HepG2 (cell line): Measurements from ENCODE around the gene OR14K1. TPM values are rescaled to one million over a fixed set of nuclear protein-coding genes. Genes with fewer than 3 reads are reported as not detected.

Experiments used
- ATAC-seq: fragments of 200-7000 bp; cut with Tn5 transposase; 3 replicates; pipeline ENCODE4 v1.9.1; 2020; ENCODE audit warnings: mild to moderate bottlenecking, moderate library complexity
- BruUV-seq: library from RNA; stranded (reverse); fragments of 400-500 nt; replicated peaks from 2 replicates; lab custom pipeline; 2021; lab: Mats Ljungman, UMichigan
- CTCF ChIA-PET: fragments of 300-600 bp; formaldehyde crosslinking; extraction: SDS; loops from one replicate; lab custom pipeline; 2021; ENCODE audit warnings: low total read pairs, inconsistent platforms, low intra/inter-chr PET ratio; lab: Yijun Ruan, JAX
- POLR2A ChIA-PET: fragments of 350-600 bp; sonication (Branson Sonifier 250); formaldehyde crosslinking; loops from one replicate; lab custom pipeline; 2020; ENCODE audit warnings: antibody characterized with exemption, inconsistent platforms; lab: Yijun Ruan, JAX
- DNase-seq: peaks from one replicate; pipeline ENCODE4 v3.0.0-alpha.2; 2015; ENCODE audit warnings: low spot score
- FAIRE-seq: peaks from 3 replicates; lab custom pipeline; 2011; peaks lifted over from hg19 to GRCh38; lab: Jason Lieb, UNC
- H2AFZ ChIP-seq: one replicate; pipeline ENCODE4 v1.6.1; 2011; ENCODE audit warnings: low read length, inconsistent platforms
- H3K27ac ChIP-seq: fragments of 300-600 bp; 3 replicates; pipeline ENCODE4 v1.8.0; 2011; ENCODE audit warnings: mixed run types, mild to moderate bottlenecking, mixed read lengths, low read length, inconsistent platforms; ENCODE audit not compliant: insufficient read depth; ENCODE audit errors: extremely low read length
- H3K27me3 ChIP-seq, 2 experiments: fragments of 200-600 bp in 1 of 2; 2 replicates in 1 of 2; 3 replicates in 1 of 2; pipeline versions ENCODE4 v1.6.0 to v1.8.0; 2011; ENCODE audit warnings: low read length in 2 of 2, mild to moderate bottlenecking in 2 of 2, moderate library complexity in 2 of 2, inconsistent platforms in 1 of 2; ENCODE audit not compliant: insufficient read depth in 2 of 2, control insufficient read depth in 1 of 2
- H3K36me3 ChIP-seq, 2 experiments: fragments of 200-600 bp in 1 of 2; replicated peaks in 1 of 2; 2 replicates in 1 of 2; 3 replicates in 1 of 2; pipeline versions ENCODE4 v1.5.1 to v1.8.0; 2011; ENCODE audit warnings: low read length in 2 of 2, inconsistent platforms in 1 of 2; ENCODE audit not compliant: insufficient read depth in 2 of 2, control insufficient read depth in 1 of 2
- H3K4me1 ChIP-seq: 2 replicates; pipeline ENCODE4 v1.5.1; 2012; ENCODE audit warnings: low read length, inconsistent platforms; ENCODE audit not compliant: insufficient read depth
- H3K4me2 ChIP-seq: 2 replicates; pipeline ENCODE4 v1.6.0; 2011; ENCODE audit warnings: low read depth, low read length, inconsistent platforms
- H3K4me3 ChIP-seq, 3 experiments: fragments of 200-600 bp in 1 of 3; sonication (generic), shearing (Covaris generic) in 1 of 3; replicated peaks in 1 of 3; 2 replicates each; pipeline ENCODE4 v1.5.1; 2011 to 2016; ENCODE audit warnings: low read length in 3 of 3, inconsistent platforms in 2 of 3, low read depth in 2 of 3, mild to moderate bottlenecking in 2 of 3, control low read depth in 1 of 3, mixed read lengths in 1 of 3; ENCODE audit not compliant: insufficient read depth in 1 of 3
- H3K79me2 ChIP-seq: one replicate; pipeline ENCODE4 v1.6.1; 2011; ENCODE audit warnings: low read length, inconsistent platforms; ENCODE audit not compliant: insufficient read depth
- H3K9ac ChIP-seq: 2 replicates; pipeline ENCODE4 v1.6.0; 2011; ENCODE audit warnings: mild to moderate bottlenecking, low read depth, low read length, inconsistent platforms; ENCODE audit not compliant: insufficient read depth
- H3K9me3 ChIP-seq: 2 replicates; pipeline ENCODE4 v1.5.1; 2012; ENCODE audit warnings: mild to moderate bottlenecking, low read length
- H4K20me1 ChIP-seq: 2 replicates; pipeline ENCODE4 v1.6.0; 2011; ENCODE audit warnings: inconsistent platforms, mild to moderate bottlenecking, low read length, moderate library complexity; ENCODE audit not compliant: insufficient read depth
- CENPT ChIP-seq: sonication (generic); formaldehyde crosslinking; IDR thresholded peaks from 2 replicates; pipeline ENCODE4 v1.8.0; 2022; ENCODE audit warnings: low read depth, mild to moderate bottlenecking, moderate library complexity, missing genetic modification reagents
- ETV5 ChIP-seq: IDR thresholded peaks from 2 replicates; pipeline ENCODE4 v1.6.1; 2018; ENCODE audit warnings: missing biosample characterization, missing genetic modification reagents, inconsistent platforms, borderline replicate concordance
- JUND ChIP-seq: sonication (generic); formaldehyde crosslinking; IDR thresholded peaks from 2 replicates; pipeline ENCODE4 v1.8.0; 2022; ENCODE audit warnings: mild to moderate bottlenecking, missing genetic modification reagents
- KLF9 ChIP-seq: IDR thresholded peaks from 2 replicates; pipeline ENCODE4 v1.6.1; 2016; ENCODE audit warnings: low read depth
- PHF21A ChIP-seq: sonication (generic); formaldehyde crosslinking; IDR thresholded peaks from 2 replicates; pipeline ENCODE4 v1.5.0; 2020; ENCODE audit warnings: mild to moderate bottlenecking, missing genetic modification reagents
- POGZ ChIP-seq: sonication (generic); formaldehyde crosslinking; IDR thresholded peaks from 2 replicates; pipeline ENCODE4 v1.4.0; 2020; ENCODE audit warnings: mild to moderate bottlenecking, missing genetic modification reagents
- RFXAP ChIP-seq: sonication (generic); formaldehyde crosslinking; IDR thresholded peaks from 2 replicates; pipeline ENCODE4 v1.4.0; 2020; ENCODE audit warnings: missing genetic modification reagents, borderline replicate concordance
- SUZ12 ChIP-seq: fragments of 150-350 bp; IDR thresholded peaks from 2 replicates; pipeline ENCODE4 v1.6.1; 2014; ENCODE audit warnings: low read depth, low read length
- ZNF224 ChIP-seq: sonication (generic); formaldehyde crosslinking; IDR thresholded peaks from 2 replicates; pipeline ENCODE4 v1.5.0; 2020; ENCODE audit warnings: mild to moderate bottlenecking, missing genetic modification reagents
- ZNF383 ChIP-seq: sonication (generic); formaldehyde crosslinking; IDR thresholded peaks from 2 replicates; pipeline ENCODE4 v1.4.0; 2020; ENCODE audit warnings: missing genetic modification reagents, mild to moderate bottlenecking, borderline replicate concordance
- ZNF589 ChIP-seq: sonication (generic); formaldehyde crosslinking; conservative IDR thresholded peaks from 2 replicates; pipeline ENCODE4 v1.8.0; 2022; ENCODE audit warnings: mild to moderate bottlenecking, moderate library complexity, missing genetic modification reagents
- ZNF660 ChIP-seq: sonication (generic); formaldehyde crosslinking; IDR thresholded peaks from 2 replicates; pipeline ENCODE4 v1.5.1; 2020; ENCODE audit warnings: mild to moderate bottlenecking, low read depth, missing genetic modification reagents, borderline replicate concordance
- ZNF678 ChIP-seq: sonication (generic); formaldehyde crosslinking; IDR thresholded peaks from 2 replicates; pipeline ENCODE4 v1.4.0; 2020; ENCODE audit warnings: mild to moderate bottlenecking, missing genetic modification reagents
- ZNF747 ChIP-seq: sonication (generic); formaldehyde crosslinking; IDR thresholded peaks from 2 replicates; pipeline ENCODE4 v1.8.1; 2023; ENCODE audit warnings: missing genetic modification reagents, mild to moderate bottlenecking, borderline replicate concordance
- WGBS: methylation state at CpG from one replicate; pipeline ENCODE4 v1.1.6; 2017; ENCODE audit warnings: low lambda C conversion rate; 5-methylcytosine and 5-hydroxymethylcytosine counted together
- in situ Hi-C: cut with HindIII; loops from 2 replicates; pipeline ENCODE4 v1.10.0; 2017; ENCODE audit warnings: low pct_unique_long_range_greater_than_20kb; ENCODE audit not compliant: extremely low pct_ligation_motif_present
- intact Hi-C: fragments of 100-400 bp; cut with micrococcal nuclease; formaldehyde crosslinking; loops from one replicate; pipeline ENCODE4 v1.10.0; 2022; ENCODE audit not compliant: unreplicated experiment
- polyA plus RNA-seq, 8 experiments: library from polyadenylated mRNA; depleted of rRNA in 3 of 8; stranded (reverse) in 7 of 8; unstranded in 1 of 8; fragments of >200 nt; fragmentation: Illumina TruSeq in 4 of 8; extraction: Trizol in 4 of 8; gene quantifications; 2 replicates each; pipeline versions ENCODE4 v1.2.1 to v1.2.3, GENCODE V29; 2011 to 2016; ENCODE audit warnings: low read depth in 4 of 8, missing spikeins in 1 of 8, mixed read lengths in 1 of 8; ENCODE audit not compliant: insufficient read depth in 1 of 8
- total RNA-seq, 5 experiments: library from RNA; depleted of rRNA; stranded (reverse); fragments of >200 nt; fragmentation: Illumina TruSeq; extraction: Trizol; gene quantifications; 2 replicates each; pipeline ENCODE4 v1.2.3, GENCODE V29; 2016; ENCODE audit warnings: low read depth in 1 of 5
- TF ChIP-seq, protein P1 (sequence below): sonication (generic); formaldehyde crosslinking; IDR thresholded peaks from 2 replicates; pipeline ENCODE4 v1.4.0; 2020; ENCODE audit warnings: mild to moderate bottlenecking, missing genetic modification reagents
- TF ChIP-seq, protein P2 (sequence below): sonication (generic); formaldehyde crosslinking; IDR thresholded peaks from 2 replicates; pipeline ENCODE4 v1.4.0; 2020; ENCODE audit warnings: mild to moderate bottlenecking, low read depth, missing genetic modification reagents

OR14K1 gene
- total and polyA plus RNA-seq, 2 of the 13 experiments (the other 11 are each of a cell fraction or from before 2014, with no cell fraction given), result not detected

DNA sequence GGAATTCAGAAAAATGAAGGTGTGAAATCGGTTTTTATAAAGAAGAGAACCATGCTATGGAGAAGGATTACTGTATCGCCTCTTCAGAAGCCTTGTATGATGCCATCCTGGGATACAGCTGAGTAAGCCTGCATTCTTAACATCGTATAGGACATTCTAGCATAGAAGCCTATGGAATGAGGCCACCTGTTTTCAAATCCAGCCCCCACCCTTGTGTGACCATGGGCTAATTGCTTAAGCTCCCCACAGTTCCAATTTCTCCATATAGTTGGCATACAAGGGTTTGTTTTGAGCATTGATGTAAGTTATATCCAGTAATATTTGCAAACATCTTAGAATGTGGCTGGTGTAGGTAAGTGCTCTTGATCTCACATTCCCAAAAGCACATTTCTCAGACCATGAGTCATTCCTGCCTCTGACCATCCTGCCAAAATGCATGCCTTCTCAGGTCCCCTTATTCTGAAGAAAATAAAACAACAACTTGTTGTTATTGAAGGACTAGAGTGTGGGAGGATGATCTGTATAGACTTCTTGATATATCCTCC, 8.0 kb downstream of the OR14K1 start:
- H4K20me1 ChIP-seq, result no peaks in the 10 kb centered on the region
- H3K27me3 ChIP-seq, result no peaks in the 10 kb centered on the region
- no peak overlapping the region for H3K4me3 ChIP-seq
- 20% methylated on average over 3 of the region's 3 CpGs for WGBS
- DNase-seq (no peak), ATAC-seq (no peak)
- POLR2A ChIA-PET, result no interaction called here
- no peak overlapping the region for H3K4me2 ChIP-seq
- H3K27ac ChIP-seq, result no peak overlapping the region
- no peak for TF ChIP-seq CENPT (CRISPR knock-in tag)
- no peak for TF ChIP-seq SUZ12
- TF ChIP-seq RFXAP (CRISPR knock-in tag), result no peak
- TF ChIP-seq ZNF589 (CRISPR knock-in tag), result no peak
- TF ChIP-seq PHF21A, result no peak
- no peak for TF ChIP-seq KLF9 (CRISPR knock-in tag)
- TF ChIP-seq, all 625 proteins: peak for 0
- Histone ChIP-seq H3K9me3 (peaks cover 86% of the 10 kb centered on the region), H3K4me1 (no peaks in the 10 kb centered on the region), H3K36me3 (no peaks in the 10 kb centered on the region), H3K9ac (no peak overlapping the region), H3K79me2 (no peaks in the 10 kb centered on the region), H2AFZ (no peak overlapping the region)
- intact Hi-C loops, result no loop called here
- FAIRE-seq, result no peak
- in situ Hi-C loops, result no loop called here
- no TSS peak for BruUV-seq
- CTCF ChIA-PET, result no interaction called here

DNA sequence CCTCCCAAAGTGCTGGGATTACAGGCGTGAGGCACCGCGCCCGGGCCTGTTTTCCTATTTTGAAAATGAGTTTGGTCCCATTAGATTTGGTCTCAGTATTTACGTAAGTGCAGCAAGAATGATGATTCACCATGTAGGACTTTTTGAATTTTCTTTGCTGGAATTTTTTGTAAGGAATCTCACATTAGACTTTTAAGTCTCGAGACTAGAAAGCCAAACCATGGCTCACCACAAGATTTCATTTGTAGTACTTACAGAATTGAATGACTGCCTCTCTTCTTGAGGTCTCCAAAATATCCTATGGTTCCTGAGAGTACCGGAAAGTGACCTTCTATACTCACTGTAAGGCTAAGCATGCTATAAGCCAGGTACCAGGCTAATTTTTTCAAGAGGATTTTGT, 9.2 kb downstream of the OR14K1 start:
- H4K20me1 ChIP-seq, result no peaks in the 10 kb centered on the region
- in situ Hi-C loops (no loop called here), intact Hi-C loops (no loop called here)
- H2AFZ ChIP-seq, result no peak overlapping the region
- DNase-seq (no peak), ATAC-seq (no peak), FAIRE-seq (no peak)
- peaks cover 82% of the 10 kb centered on the region for H3K9me3 ChIP-seq
- H3K27ac ChIP-seq, result no peak overlapping the region
- H3K36me3 ChIP-seq, result no peaks in the 10 kb centered on the region
- 53% methylated on average over 7 of the region's 7 CpGs for WGBS
- no peaks in the 10 kb centered on the region for H3K79me2 ChIP-seq
- H3K4me2 ChIP-seq, result no peak overlapping the region
- POLR2A ChIA-PET, result no interaction called here
- no peak overlapping the region for H3K4me3 ChIP-seq
- H3K27me3 ChIP-seq, result no peaks in the 10 kb centered on the region
- H3K4me1 ChIP-seq, result no peaks in the 10 kb centered on the region
- CTCF ChIA-PET, result no interaction called here
- H3K9ac ChIP-seq, result no peak overlapping the region
- BruUV-seq, result no TSS peak
- TF ChIP-seq ETV5 (CRISPR knock-in tag) (no peak), ZNF660 (CRISPR knock-in tag) (no peak), ZNF747 (no peak), ZNF383 (CRISPR knock-in tag) (no peak), JUND (CRISPR knock-in tag) (no peak), ZNF224 (CRISPR knock-in tag) (no peak), ZNF678 (CRISPR knock-in tag) (no peak), POGZ (no peak)
- TF ChIP-seq, protein P1, sequence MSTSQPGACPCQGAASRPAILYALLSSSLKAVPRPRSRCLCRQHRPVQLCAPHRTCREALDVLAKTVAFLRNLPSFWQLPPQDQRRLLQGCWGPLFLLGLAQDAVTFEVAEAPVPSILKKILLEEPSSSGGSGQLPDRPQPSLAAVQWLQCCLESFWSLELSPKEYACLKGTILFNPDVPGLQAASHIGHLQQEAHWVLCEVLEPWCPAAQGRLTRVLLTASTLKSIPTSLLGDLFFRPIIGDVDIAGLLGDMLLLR (CRISPR knock-in tag), result no peak
- TF ChIP-seq, protein P2, sequence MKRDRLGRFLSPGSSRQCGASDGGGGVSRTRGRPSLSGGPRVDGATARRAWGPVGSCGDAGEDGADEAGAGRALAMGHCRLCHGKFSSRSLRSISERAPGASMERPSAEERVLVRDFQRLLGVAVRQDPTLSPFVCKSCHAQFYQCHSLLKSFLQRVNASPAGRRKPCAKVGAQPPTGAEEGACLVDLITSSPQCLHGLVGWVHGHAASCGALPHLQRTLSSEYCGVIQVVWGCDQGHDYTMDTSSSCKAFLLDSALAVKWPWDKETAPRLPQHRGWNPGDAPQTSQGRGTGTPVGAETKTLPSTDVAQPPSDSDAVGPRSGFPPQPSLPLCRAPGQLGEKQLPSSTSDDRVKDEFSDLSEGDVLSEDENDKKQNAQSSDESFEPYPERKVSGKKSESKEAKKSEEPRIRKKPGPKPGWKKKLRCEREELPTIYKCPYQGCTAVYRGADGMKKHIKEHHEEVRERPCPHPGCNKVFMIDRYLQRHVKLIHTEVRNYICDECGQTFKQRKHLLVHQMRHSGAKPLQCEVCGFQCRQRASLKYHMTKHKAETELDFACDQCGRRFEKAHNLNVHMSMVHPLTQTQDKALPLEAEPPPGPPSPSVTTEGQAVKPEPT (CRISPR knock-in tag), result no peak
